Femur (tissue), 1 donor: Measurements from ENCODE around the gene TTC24.
"Not testable (repeated sequence)": the region's sequence is repeated elsewhere in the genome, so short reads cannot be mapped to it uniquely, and the experiment has no call there.

Source experiments
- DNase-seq: peaks from one replicate; pipeline ENCODE4 v3.0.0-alpha.2; 2017

Gene TTC24

GRCh38 chr1:156555715-156556114, 23.8 kb upstream of the TTC24 start:
- DNase-seq: no peak

DNA sequence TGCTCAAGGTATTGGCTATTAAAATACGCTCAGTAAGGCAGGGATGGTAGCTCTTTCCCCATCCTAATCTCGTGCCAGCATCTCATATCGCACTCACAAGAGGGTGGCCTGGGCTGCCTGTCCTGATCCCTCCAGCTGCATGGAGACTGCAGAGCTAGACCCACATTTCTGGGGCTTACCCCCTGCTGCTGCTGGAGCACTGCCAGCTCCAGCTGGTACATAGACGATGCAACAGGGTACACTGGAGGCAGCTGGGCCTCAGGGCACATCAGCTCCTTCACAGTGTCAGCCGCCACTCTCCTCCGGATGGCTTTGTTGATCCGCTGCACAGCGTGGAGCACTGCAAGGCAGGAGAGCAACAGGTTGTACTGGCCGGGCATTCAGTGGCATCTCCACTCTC, 23.2 kb upstream of the TTC24 start:
- DNase-seq: no peak

GRCh38 chr1:156559086-156559796, 20.3 kb upstream of the TTC24 start:
- no peak for DNase-seq

DNA sequence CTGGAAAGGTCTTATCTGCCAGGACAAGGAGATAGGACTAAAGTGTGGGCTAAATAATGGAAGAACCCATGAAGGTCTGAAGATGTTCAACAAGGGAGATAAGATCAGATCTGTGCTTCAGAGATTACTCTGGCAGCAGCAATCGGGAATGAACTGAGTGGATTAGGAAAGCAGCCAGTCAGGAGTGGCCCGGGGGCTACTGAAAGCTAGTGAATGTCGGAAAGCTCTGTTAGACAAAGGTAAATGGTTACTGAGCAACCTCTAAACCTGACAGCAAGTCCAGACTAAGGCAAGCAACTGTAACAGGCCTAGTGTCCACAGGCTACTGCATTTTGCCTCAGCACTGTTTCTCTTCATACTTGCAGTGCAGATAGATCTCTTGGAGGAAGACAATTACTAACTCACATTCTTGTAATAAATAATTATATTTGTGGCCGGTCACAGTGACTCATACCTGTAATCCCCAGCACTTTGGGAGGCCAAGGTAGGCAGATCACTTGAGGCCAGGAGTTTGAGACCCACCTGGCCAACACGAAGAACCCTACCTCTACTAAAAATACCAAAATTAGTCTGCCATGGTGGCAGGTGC, 19.6 kb upstream of the TTC24 start:
- DNase-seq: no peak

DNA sequence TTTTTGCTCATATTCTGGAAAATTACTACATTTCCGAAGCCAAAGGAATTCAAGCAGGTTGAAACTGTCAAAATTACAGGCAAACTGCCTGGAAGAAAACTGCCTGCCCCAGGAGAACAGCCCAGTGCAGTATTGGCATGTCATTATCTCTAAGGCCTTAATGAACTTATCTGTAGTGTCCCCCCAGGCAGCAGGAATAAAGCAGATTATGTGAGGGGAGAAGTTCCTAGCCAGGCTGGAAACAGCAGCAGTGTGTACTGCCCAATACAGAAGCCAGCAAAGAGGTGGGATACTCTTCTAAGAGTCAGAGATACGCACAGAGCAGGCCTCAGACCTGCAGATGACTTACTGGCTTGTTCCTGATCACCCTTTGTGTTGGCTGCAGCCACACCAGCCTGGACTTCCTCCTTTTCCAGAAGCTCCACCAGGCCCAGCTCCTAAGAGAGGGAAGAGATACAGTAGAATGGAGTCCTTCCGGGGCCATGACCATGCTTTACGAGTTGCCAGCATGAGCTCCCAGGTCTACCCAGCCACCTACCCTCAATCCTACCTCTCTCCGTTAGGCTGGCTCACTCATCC, 18.8 kb upstream of the TTC24 start:
- DNase-seq: no peak

DNA sequence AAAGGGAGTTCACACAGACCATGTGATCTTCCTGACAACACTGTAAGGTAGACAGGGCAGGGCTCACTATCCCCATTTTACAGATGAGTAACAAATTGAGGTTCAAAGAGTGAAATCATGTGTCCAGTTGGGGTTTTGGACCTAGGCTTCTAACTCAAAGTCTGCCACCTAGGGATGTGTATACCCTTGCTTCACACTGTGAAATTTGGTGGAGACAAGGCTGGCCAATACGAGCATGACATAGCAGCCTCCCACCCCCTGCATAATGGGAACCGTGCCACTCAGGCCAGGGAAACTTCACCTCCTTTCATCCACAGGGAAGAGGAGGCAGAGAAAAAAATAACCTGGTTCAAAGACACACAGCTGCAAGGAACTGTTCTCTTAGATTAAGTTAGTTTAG, 14.0 kb upstream of the TTC24 start:
- DNase-seq: no peak

DNA sequence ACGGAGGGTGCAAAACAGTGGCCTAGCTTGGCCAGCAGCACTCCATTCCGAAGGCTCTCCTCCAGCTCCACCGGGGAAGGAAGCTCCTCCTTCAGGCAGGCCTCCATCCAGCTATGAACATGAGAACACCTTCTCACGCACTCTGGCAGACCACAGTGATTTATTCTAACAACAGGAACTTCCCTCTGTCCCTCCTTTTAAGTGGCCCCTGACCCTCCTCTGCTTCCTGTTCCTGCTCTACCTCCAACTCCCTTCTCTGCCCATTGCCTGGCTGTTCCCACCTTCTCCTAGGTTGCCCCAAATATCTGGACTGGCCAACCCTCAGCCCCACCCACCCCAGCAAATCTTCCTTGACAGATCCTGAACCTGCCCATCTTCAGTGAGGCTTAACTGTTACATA, 13.1 kb upstream of the TTC24 start:
- DNase-seq: no peak

DNA sequence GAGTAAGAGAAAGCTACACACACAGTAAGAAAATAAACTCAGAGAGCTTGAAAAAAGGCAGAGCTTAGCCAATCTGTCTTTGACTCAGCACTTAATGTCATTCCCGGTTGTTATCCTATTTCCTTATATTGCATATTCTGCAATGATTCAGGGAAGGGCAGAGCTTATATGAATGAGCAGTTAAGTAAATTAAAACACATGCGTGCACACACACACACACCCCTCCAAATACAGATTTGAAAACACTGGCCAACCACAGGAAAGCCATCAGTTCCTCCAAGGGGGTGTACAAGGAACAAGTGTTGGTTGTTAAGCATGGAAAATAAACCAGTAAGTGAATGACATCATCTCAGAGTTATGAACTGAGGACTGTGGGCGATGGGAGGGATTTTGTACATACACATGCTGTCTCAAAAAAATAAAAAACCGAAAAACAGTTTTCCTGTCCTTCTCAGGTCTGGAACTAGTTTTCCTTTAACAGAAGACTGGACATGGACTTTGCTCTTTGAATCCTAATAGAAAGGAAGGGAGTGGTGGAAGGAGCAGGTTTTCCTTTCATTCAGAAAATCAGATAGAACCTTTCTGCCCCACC, 8.2 kb upstream of the TTC24 start:
- DNase-seq: peak; percentile 33

DNA sequence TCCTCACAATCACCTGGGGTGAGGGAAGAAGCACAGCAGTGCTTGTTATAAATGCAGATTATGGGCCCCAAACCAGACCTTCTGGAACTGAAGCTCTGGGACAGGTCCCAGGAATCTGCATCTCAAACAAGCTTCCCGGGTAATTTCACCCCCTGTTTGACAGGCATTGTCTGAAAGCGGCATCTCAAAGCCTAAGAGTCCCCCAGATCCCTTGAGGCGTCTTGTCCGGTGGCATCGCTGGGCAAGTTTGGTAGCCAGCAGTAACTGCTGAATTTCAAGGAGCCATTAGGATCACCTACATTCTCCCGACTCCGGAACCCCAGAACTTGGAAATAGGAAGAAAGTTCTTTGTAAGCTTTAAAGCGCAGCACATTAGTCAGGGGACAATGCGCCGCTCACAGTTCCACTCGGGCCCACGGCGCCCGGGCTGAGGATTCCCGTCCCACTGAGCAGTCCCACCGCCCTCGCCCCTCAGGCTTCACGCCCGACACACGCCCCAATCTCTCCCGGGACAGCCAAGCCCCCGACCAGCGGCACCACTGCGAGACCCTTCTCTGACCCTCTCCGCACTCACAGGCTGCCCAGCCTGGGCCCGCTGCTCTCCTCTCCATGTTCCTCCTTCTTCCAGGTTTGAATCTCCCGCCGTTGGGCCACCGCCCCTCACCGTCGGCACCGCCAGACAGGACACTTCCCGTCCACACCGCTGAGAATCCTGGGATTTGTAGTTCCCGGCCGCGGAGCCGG, 7.4 kb upstream of the TTC24 start, which contains the start of gene IQGAP3:
Gene IQGAP3, minus strand, starts transcription at position 647 of the 744 bp plus-strand sequence. Its CDS starts 36 bp downstream, at position 611.
- peak; percentile 91 for DNase-seq

DNA sequence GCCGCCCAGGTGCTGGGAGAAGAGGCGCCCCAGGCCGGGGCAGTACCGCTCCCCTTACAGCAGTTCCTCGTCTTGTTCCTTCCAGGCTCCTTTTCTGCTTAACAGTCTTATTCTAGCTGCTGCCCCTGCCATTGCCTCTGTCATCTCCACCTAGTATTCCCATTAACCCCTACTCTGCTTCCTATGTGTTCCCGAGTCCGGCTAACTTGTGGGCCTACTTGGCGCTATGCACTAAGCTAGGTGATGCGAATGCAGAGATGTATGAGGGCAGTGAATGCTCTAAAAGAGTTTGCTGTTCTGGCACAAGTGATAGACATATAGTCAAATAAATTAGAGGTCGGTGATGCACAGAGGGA, 6.9 kb upstream of the TTC24 start:
- no peak for DNase-seq

DNA sequence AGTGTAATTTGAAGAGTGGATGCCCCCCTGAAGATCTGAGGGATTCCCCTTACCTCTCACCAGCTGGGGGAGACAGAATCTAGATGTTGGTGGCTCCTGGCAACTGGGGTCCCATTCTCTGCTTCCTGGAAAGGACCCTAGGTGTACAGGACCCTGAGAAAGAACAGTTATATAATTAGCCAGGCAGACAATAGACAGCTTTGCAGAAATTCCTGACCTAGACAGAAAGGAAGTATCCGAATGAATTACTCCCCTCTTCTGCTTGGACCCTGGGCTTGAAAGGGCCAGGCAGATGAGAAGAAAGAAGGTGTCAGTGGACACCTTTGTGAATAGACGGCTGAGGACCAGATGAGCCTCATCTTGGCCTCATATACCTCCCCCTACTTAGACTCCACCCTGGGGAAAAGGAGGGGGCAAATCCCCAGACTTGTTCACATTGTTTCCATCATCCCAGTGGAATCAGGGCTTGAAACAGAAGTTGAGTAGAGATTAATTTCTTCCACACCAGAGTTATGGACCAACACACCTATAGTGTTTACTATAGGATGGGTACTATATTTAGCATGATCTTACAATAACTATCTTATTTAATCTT, 5.4 kb upstream of the TTC24 start:
- no peak for DNase-seq

DNA sequence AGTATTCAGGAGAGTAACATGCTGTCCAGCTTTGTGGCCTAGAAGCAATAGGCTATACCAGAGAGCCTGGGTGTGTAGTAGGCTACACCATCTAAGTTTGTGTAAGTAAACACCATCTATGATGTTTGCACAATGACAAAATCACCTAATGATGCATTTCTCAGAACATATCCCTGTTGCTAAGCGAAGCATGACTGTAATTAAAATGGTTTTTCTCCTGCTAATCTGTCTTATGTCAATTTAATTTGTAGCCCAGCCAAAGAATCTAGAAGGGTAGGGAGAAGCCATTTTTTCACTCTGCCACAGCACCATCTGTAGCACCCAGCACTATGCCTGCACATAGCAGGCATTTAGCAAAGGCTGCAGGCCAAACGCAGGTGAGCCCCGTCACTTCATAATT, 2.0 kb upstream of the TTC24 start:
- DNase-seq: no peak

GRCh38 chr1:156578055-156578454, 1.5 kb upstream of the TTC24 start:
- no peak for DNase-seq

DNA sequence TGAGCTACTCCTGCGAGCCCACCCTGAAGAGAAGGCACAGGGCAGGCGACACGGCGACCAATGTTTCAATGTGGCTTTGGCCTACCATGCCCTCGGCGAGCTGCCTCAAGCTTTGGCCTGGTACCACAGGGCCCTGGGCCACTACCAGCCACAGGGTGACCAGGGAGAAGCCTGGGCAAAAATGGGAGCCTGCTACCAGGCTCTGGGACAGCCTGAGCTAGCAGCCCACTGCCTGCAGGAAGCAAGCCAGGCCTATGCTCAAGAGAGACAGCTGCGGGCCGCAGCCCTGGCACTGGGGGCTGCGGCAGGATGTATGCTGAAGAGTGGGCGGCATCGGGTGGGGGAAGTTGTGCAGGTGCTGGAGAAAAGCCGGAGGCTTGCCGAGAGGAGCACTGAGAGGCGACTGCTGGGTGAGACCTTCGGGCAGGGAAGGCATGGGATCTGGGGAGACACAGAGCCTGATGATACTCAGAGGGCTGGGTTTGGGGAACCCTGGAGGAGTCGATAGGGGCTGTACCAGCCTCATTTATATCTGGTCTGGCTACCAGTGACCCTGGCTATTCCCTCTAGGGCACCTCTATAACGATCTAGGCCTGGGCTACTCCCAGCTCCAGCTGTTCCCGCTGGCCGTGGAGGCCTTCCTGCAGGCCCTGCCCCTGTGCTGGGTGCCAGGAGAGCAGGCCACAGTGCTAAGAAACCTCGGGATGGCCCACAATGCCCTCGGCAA, 2.3 kb downstream of the TTC24 start:
- DNase-seq: no peak

DNA sequence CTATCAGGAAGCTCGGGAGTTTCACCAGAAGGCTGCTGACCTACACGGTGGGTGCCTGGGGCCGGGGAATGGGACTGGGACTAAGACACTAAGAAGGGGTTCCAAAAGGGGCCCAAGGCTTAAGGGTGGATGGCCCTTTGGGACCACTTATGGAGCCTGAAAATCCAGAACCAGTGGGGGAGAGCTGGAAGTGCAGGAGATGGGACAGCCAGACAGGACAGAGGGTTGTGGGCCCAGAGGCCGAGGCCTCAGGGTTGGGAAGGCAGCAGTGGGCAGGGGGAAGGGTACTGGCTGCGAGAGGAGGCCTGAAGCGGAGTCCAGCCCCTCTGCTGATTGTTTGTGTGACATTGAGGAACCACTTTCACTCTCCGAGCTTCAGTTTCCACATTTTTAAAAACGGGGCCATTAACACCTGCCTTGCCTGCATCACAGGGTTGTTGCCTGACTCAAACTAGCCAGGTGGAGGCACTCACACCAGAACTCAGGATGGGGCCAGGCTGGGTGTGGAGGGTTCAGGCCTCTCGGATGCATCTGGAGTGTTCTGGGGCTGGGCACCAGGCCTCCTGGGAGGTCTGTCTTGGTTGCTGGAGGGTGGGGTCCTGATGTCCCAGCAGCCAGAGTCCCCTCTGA, 3.0 kb downstream of the TTC24 start:
- no peak for DNase-seq

DNA sequence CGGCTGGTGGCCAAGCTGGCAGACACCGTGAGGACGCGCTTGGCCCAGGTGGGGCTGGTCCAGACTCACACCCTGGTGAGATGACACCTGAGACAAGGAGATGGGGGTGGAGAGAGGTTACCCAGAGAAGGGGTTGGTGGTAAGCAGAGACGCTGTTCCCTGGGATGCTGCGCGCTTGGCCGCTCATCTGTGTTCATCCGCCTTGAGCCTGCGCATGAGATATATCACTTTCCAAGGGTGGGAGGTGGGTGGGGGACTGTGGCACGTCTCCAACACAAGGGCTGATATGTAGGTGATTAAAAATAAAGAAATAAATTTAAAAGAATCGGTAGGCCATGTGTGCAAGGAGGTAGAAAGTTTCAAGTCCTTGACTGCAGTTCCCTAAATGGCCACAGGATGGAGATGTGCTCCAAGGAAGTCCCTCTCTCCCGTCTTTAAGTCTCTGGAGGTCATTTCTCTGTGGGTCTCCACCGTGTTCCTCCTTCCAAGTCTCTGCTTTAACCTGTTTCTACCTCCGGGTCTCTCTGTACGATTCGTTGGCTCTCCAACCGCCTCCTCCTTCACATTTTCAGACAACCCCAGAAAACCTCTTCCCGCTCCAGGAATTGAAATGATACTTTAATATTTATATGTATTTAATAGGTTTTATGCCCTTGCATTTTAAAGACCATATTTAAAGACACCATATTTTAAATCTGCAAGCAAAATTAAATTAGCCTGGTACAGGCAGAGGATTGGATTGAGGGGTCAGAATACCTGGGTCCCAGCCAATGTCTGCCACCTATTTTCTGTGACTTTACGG, 4.5 kb downstream of the TTC24 start:
- peak; percentile 75 for DNase-seq

GRCh38 chr1:156584813-156585212, 5.3 kb downstream of the TTC24 start:
- DNase-seq: no peak

DNA sequence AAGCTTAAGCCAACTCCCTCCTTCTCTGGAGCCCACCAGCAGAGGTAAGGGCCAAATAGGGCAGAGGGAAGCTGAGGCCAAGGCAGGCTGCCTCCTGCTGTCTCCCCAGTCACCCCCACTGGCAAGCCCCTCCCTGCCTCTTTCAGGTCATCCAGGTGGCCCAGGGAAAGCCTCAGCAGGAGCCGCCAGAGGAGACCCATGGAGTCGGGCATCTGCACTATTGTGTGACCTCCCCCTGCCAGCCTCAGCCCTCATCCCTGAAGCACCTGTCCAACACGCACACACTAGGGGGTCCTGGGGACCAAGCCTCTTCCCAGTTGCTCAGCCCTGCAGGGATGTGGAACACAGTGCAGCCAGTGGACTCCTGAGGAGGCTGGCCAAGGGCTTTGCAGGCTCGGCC, 6.8 kb downstream of the TTC24 start:
- DNase-seq: no peak

DNA sequence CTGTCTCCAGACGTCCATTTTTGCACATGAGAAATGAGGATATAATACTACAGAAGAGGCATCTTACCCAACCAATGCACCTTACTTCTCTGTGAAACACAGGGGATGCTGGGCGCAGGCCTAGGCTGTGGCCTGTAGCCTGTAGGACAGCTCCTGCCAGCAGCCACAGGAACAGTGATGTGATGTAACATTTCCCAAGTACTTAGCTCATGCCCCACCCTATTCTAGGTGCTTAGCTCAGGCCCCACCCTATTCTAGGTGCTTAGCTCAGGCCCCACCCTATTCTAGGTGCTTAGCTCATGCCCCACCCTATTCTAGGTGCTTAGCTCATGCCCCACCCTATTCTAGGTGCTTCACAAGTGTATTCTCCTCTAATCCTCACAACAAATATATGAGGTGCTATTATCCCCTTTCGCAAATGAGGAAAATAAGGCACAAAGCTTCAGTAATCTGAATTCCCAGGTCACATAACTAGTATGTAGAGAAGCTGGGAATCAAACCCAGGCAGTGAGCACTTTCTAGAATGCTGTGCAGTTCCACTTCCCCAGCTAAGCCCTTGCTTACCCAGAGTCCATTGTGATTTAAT, 7.5 kb downstream of the TTC24 start:
- DNase-seq: no peak

DNA sequence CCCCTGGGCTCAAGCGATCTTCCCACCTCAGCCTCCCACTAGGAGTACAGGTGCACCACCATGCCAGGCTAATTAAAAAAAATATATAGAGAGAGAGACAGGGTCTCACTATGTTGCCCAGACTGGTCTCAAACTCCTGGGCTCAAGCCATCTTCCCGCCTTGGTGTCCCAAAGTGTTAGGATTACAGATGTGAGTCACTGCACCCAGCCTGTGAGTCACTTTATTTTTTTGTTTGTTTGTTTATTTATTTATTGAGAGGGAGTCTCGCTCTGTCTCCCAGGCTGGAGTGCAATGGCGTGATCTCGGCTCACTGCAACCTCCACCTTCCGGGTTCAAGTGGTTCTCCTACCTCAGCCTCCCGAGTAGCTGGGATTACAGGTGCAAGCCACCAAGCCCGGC, 8.4 kb downstream of the TTC24 start:
- not testable (repeated sequence) for DNase-seq

GRCh38 chr1:156589546-156589945, 10.0 kb downstream of the TTC24 start:
- no peak for DNase-seq
